ENCODE measurements around the gene CPT1C. TPM values are rescaled to one million over a fixed set of nuclear protein-coding genes. Genes with fewer than 3 reads are reported as not detected.
A peak's percentile ranks its signal among the peaks of the same experiment; 100 is the strongest.

Gene CPT1C
- total RNA-seq, 2 donors from 2014 or later = 0.93 to 4.3 TPM

DNA sequence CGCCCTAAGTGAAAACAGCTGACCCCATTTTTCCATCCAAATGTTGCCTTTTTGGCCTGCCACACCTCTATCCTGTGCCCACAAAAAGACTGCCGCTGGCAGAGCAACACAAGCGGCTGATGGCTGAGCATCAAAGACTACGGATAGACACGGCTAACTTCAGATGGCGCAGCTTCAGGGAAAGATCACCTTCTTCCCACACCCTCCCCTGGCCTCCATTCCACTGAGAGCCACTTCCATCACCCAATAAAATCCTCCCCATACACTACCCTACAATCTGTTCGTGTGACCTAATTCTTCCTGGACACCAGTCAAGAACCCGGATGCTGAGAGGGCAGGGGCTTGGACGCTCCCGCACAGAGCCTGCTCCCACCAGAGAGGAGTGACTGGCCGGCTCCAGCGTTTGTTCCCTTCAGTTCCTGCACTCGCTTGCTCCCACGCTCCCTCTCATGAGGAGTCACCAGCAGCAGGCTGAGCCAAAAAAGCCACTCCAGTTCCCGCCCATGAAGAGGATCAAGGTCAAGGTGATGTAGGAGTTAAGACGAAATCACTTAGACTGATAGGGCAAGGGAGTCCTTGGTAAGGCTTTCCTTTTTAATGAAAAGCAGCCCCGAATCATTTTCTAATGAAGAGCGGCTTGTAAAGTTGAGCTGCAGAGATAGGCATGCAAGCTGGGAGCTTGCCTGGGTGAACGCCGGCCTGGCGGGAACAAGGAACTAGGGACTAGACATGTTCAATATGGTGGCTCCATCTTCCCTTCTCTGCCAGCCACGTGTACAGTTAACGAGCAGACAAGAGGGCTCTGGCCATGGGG is 36.5 kb downstream of the CPT1C start:
- Mint-ChIP-seq H3K27me3 (peaks cover 3% of the 10 kb centered on the region), H3K27ac (no peak overlapping the region), H3K4me1 (no peaks in the 10 kb centered on the region), H3K36me3 (ENCODE audit: low read depth) (no peaks in the 10 kb centered on the region), H3K4me3 (no peak overlapping the region), H3K9me3 (no peaks in the 10 kb centered on the region)
- ATAC-seq (replicated peaks) = no peak

DNA sequence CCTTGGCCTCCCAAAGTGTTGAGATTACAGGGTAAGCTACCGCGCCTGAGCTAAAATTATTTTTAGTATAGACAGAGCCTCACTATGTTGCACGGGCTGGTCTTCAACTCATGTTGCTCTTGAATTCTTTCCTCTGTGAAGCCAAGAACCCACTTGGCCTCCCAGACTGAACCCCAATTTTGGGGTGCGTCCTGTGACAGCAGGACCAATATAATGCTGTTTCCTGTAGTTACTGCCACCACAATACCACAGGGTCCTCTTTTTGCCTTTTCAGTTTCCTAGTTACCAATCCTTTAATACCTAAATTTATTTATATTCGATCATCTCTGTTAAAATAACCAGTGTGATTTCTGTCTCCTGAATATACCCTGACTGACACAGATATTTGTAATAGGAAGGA is 39.2 kb downstream of the CPT1C start:
- Mint-ChIP-seq H3K27me3 (peaks cover 3% of the 10 kb centered on the region), H3K27ac (no peak overlapping the region), H3K9me3 (no peaks in the 10 kb centered on the region), H3K36me3 (ENCODE audit: low read depth) (no peaks in the 10 kb centered on the region), H3K4me1 (no peaks in the 10 kb centered on the region), H3K4me3 (no peak overlapping the region)
- ATAC-seq (replicated peaks) = no peak

- Mint-ChIP-seq H3K4me1 (no peaks in the 10 kb centered on the region), H3K4me3 (no peak overlapping the region), H3K27ac (no peak overlapping the region), H3K36me3 (ENCODE audit: low read depth) (no peaks in the 10 kb centered on the region), H3K9me3 (no peaks in the 10 kb centered on the region), H3K27me3 (no peaks in the 10 kb centered on the region)
- no peak for ATAC-seq (replicated peaks)
Observed at GRCh38 chr19:49738268-49738667, 47.4 kb downstream of the CPT1C start.

DNA sequence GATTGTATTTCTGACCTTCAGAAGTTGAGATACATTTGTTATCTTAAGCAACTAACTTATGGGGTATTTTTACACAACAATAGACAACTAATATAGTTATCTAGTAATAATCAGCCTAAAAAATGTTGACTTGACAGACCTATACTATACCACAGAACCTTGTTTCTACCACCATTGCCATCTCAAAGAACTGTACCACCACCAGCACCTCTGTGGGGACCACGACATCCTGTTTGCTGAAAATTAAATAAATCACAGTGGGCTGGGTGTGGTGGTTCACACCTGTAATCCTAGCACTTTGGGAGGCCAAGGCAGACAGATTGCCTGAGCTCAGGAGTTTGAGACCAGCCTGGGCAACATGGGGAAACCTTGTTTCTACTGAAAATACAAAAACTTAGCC is 48.2 kb downstream of the CPT1C start:
- ATAC-seq (replicated peaks) = no peak
- Mint-ChIP-seq H3K4me3 (no peak overlapping the region), H3K4me1 (no peaks in the 10 kb centered on the region), H3K9me3 (no peaks in the 10 kb centered on the region), H3K36me3 (ENCODE audit: low read depth) (no peaks in the 10 kb centered on the region), H3K27ac (no peak overlapping the region), H3K27me3 (no peaks in the 10 kb centered on the region)

DNA sequence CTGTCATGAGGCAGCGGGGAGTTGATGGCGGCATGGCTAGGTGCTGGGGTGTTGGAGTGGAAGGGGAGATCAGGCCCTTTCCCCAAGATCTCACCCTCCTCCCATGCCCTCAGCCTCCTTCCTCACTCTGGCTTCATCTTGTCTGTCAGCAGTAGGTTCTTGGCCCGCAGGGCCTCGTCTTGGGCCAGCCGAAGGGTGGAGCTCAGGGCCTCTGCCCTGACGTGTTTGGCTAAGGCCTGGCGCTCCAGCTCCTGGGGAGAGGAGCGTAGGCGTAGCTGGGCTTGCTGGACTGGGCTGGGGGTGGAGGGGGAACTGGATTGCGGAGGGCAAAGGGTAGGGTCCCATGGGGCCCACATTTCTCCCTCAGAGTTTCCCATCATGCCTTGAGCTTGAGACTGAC is 49.0 kb downstream of the CPT1C start:
- Mint-ChIP-seq H3K4me3 (no peak overlapping the region), H3K9me3 (no peaks in the 10 kb centered on the region), H3K36me3 (ENCODE audit: low read depth) (no peaks in the 10 kb centered on the region), H3K27me3 (no peaks in the 10 kb centered on the region), H3K4me1 (no peaks in the 10 kb centered on the region), H3K27ac (no peak overlapping the region)
- no peak for ATAC-seq (replicated peaks)

GRCh38 chr19:49741210-49741844 is 50.4 kb downstream of the CPT1C start:
- Mint-ChIP-seq H3K4me1 (no peaks in the 10 kb centered on the region), H3K27me3 (no peaks in the 10 kb centered on the region), H3K36me3 (ENCODE audit: low read depth) (no peaks in the 10 kb centered on the region), H3K9me3 (no peaks in the 10 kb centered on the region), H3K27ac (no peak overlapping the region), H3K4me3 (no peak overlapping the region)
- ATAC-seq (replicated peaks) = no peak

DNA sequence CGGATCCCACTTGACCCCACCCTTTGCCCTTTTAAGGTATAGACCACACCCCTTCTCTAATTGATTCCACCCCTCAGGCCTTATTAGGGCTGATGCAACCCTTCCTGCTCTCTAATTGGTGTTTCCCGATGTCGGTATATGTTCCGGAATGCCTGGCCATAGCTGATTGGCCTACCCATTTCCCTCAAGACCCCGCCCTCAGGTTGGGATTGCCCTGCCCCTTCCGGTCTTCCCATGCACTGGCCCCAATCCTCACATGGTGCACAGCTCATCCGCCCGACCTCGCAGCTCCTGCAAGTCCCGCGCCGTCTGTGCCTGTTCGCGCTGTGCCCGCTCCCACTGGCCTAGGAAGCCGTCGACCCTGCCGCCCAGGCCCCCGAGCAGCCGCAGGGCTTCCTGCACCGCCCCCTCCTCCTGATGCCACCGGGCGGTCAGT is 54.0 kb downstream of the CPT1C start:
- no peak for ATAC-seq (replicated peaks)
- Mint-ChIP-seq H3K4me3 (no peak overlapping the region), H3K4me1 (no peaks in the 10 kb centered on the region), H3K36me3 (ENCODE audit: low read depth) (no peaks in the 10 kb centered on the region), H3K27me3 (no peaks in the 10 kb centered on the region), H3K9me3 (no peaks in the 10 kb centered on the region), H3K27ac (no peak overlapping the region)

- H3K4me1 Mint-ChIP-seq = no peaks in the 10 kb centered on the region
- H3K27ac Mint-ChIP-seq = no peak overlapping the region
- no peaks in the 10 kb centered on the region for H3K36me3 Mint-ChIP-seq (ENCODE audit: low read depth)
- H3K27me3 Mint-ChIP-seq = no peaks in the 10 kb centered on the region
- peak; percentile 61 for ATAC-seq (replicated peaks)
- H3K9me3 Mint-ChIP-seq = no peaks in the 10 kb centered on the region
- H3K4me3 Mint-ChIP-seq = no peak overlapping the region
Observed at GRCh38 chr19:49746206-49746958, 55.5 kb downstream of the CPT1C start.

DNA sequence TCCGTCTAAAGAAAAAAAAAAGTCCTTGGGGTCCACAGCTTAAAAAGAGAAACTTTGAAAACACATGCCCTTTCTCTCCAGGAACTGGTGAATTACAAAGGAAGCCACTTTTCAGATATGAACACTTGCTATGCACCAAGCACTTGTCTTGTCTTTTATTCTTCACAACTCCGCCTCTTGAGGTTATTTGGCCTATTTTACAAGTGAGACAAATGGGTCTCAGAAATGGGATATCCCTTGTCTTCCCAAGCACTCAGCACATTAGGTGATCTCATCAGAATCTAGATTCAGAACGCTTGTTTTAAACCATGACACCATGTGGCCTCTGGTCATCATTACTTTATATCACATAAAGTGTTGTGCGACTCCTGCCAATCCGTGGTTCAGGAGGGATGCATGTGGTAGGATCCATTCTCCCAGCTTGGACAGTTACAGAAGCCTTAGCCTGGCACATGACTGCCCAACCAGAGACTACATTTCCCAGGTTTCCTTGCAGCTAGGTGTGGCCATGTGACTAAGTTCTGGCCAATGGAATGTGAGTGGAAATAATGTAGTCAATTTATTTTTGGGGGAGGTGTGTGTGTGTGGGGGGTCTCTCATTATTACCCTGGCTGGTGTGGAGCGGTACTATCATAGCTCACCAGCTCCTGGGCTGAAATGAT is 58.3 kb downstream of the CPT1C start:
- H3K4me3 Mint-ChIP-seq = no peak overlapping the region
- H3K27me3 Mint-ChIP-seq = no peaks in the 10 kb centered on the region
- H3K9me3 Mint-ChIP-seq = no peaks in the 10 kb centered on the region
- no peak overlapping the region for H3K27ac Mint-ChIP-seq
- ATAC-seq (replicated peaks) = no peak
- H3K36me3 Mint-ChIP-seq (ENCODE audit: low read depth) = no peaks in the 10 kb centered on the region
- no peaks in the 10 kb centered on the region for H3K4me1 Mint-ChIP-seq

DNA sequence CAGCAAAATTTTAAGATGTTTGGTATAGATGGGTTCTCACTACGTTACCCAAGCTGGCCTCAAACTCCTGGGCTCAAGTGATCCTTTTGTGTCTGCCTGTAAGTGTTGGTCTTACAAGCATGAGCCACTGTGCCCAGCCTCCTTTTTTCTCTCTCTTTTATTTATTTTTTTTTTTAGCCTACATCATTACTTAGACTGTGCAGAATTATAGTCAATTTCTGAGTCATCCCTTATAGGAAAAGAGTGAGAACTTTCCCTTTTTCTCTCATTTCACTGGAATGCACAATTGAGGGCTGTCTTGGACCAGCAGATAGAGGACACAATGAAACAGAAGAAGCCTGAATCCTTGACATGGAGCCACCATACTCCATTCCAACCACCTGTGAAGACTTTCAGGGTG is 58.9 kb downstream of the CPT1C start:
- H3K4me1 Mint-ChIP-seq = no peaks in the 10 kb centered on the region
- no peaks in the 10 kb centered on the region for H3K9me3 Mint-ChIP-seq
- ATAC-seq (replicated peaks) = no peak
- H3K27ac Mint-ChIP-seq = no peak overlapping the region
- H3K4me3 Mint-ChIP-seq = no peak overlapping the region
- H3K36me3 Mint-ChIP-seq (ENCODE audit: low read depth) = no peaks in the 10 kb centered on the region
- H3K27me3 Mint-ChIP-seq = no peaks in the 10 kb centered on the region

DNA sequence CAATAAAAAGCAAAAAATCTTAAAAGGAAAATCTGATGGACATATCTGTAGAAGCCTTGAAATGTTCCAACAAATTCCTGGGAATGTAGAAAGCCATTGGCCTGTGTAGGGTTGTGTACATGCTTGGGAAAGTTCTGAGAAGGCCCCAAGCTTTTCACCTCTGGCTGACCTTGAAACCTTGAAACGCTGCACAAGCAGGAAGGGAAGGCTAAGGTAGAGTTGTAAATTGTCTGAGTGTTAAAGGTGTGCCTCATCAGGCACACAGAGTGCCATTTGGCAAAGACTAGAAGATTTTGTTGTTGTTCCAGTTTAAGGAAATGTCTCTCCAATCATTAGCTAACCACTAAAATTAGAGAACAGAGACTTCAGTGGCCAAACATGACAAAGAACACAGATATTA is 61.8 kb downstream of the CPT1C start:
- no peak overlapping the region for H3K27ac Mint-ChIP-seq
- H3K4me1 Mint-ChIP-seq = no peaks in the 10 kb centered on the region
- no peak for ATAC-seq (replicated peaks)
- no peaks in the 10 kb centered on the region for H3K27me3 Mint-ChIP-seq
- H3K4me3 Mint-ChIP-seq = no peak overlapping the region
- H3K9me3 Mint-ChIP-seq = no peaks in the 10 kb centered on the region
- no peaks in the 10 kb centered on the region for H3K36me3 Mint-ChIP-seq (ENCODE audit: low read depth)

GRCh38 chr19:49755956-49756355 is 65.0 kb downstream of the CPT1C start:
- H3K4me3 Mint-ChIP-seq = no peak overlapping the region
- H3K36me3 Mint-ChIP-seq (ENCODE audit: low read depth) = no peaks in the 10 kb centered on the region
- no peaks in the 10 kb centered on the region for H3K4me1 Mint-ChIP-seq
- ATAC-seq (replicated peaks) = no peak
- no peaks in the 10 kb centered on the region for H3K9me3 Mint-ChIP-seq
- no peaks in the 10 kb centered on the region for H3K27me3 Mint-ChIP-seq
- no peak overlapping the region for H3K27ac Mint-ChIP-seq

- Mint-ChIP-seq H3K4me3 (no peak overlapping the region), H3K9me3 (no peaks in the 10 kb centered on the region), H3K4me1 (no peaks in the 10 kb centered on the region), H3K36me3 (ENCODE audit: low read depth) (no peaks in the 10 kb centered on the region), H3K27me3 (no peaks in the 10 kb centered on the region), H3K27ac (peak overlapping the region; percentile 38)
- no peak for ATAC-seq (replicated peaks)
Observed at GRCh38 chr19:49758292-49758691, 67.4 kb downstream of the CPT1C start.

- Mint-ChIP-seq H3K36me3 (ENCODE audit: low read depth) (no peaks in the 10 kb centered on the region), H3K27me3 (no peaks in the 10 kb centered on the region), H3K27ac (no peak overlapping the region)
Observed at GRCh38 chr19:49761249-49761624, 70.3 kb downstream of the CPT1C start.

More at GRCh38 chr19:49761249-49761624, 70.3 kb downstream of the CPT1C start:
- no peaks in the 10 kb centered on the region for H3K4me1 Mint-ChIP-seq
- H3K4me3 Mint-ChIP-seq = no peak overlapping the region
- no peak for ATAC-seq (replicated peaks)
- no peaks in the 10 kb centered on the region for H3K9me3 Mint-ChIP-seq

All from activated T-helper 17 cell treated with anti-CD3 and anti-CD28 coated beads, Interleukin-2, amount 50 U/mL, for 72 hours (primary cell).